ENCODE data around the gene FAM241B. TPM values are rescaled to one million over a fixed set of nuclear protein-coding genes. Genes with fewer than 3 reads are reported as not detected.

The FAM241B gene
- total RNA-seq, 1 experiment from 2014 or later = 18.0 TPM

GRCh38 chr10:69659241-69660038 is 29.4 kb downstream of the FAM241B start (continued):
- no peak for TF ChIP-seq SIN3A (IDR thresholded peaks at IDR 0.05; ENCODE audit: low read depth)

GRCh38 chr10:69660296-69660695 is 30.2 kb downstream of the FAM241B start:
- intact Hi-C loops (cut with micrococcal nuclease) = no loop called here
- no peak overlapping the region for H2AFZ ChIP-seq (ENCODE audit: low read depth, low read length, poor library complexity, severe bottlenecking)
- BruUV-seq (replicated peaks) = no TSS peak
- H3K4me3 ChIP-seq (replicated peaks in 1 of 2; ENCODE audit: low read depth in 1 of 2, low read length in 2 of 2) = no peak overlapping the region
- no peak overlapping the region for H3K27ac ChIP-seq (ENCODE audit: low read depth, low read length)
- RAD21 ChIA-PET (ENCODE audit: low non-redundant PET in 1 of 2, low total read pairs in 2 of 2, uncharacterized antibody in 2 of 2, unreplicated experiment in 2 of 2) = no interaction called here
- ATAC-seq = no peak
- peaks cover 4% of the 10 kb centered on the region; the same call in 1 of the 2 replicates for H3K27me3 ChIP-seq (ENCODE audit: insufficient read depth, low read length)
- no peaks in the 10 kb centered on the region for H4K20me1 ChIP-seq (ENCODE audit: insufficient read depth)
- CTCF ChIA-PET = interaction anchor here (1.8 kb wide), 1 partner anchor 15 kb away, joined by 5 read pairs; no protein-coding TSS in a partner anchor
- no peak for TF ChIP-seq ZNF274 (IDR thresholded peaks at IDR 0.05; ENCODE audit: low read depth, low read length)
- no peak for TF ChIP-seq EGR1 (IDR thresholded peaks at IDR 0.05; ENCODE audit: low read depth)
- no peak for TF ChIP-seq SP1 (IDR thresholded peaks at IDR 0.05; ENCODE audit: low read depth)
- no peaks in the 10 kb centered on the region for H3K4me1 ChIP-seq (ENCODE audit: control insufficient read depth in 1 of 2, insufficient read depth in 2 of 2, low read length in 2 of 2)
- H3K79me2 ChIP-seq (ENCODE audit: insufficient read depth, low read length) = no peaks in the 10 kb centered on the region
- POLR2A ChIA-PET = no interaction called here
- no peak overlapping the region for H3K4me2 ChIP-seq (ENCODE audit: low read length)
- H3K36me3 ChIP-seq (ENCODE audit: control insufficient read depth in 1 of 2, insufficient read depth in 2 of 2, low read length in 2 of 2) = no peaks in the 10 kb centered on the region
- no peak for DNase-seq (ENCODE audit: low read depth, low spot score)
- no peaks in the 10 kb centered on the region for H3K9me2 ChIP-seq (ENCODE audit: insufficient read depth)
- no peaks in the 10 kb centered on the region for H3K9me3 ChIP-seq (ENCODE audit: control insufficient read depth in 1 of 2, insufficient read depth in 1 of 2, low read depth in 1 of 2, low read length in 2 of 2)
- no peak overlapping the region for H3K9ac ChIP-seq (ENCODE audit: low read length)

DNA sequence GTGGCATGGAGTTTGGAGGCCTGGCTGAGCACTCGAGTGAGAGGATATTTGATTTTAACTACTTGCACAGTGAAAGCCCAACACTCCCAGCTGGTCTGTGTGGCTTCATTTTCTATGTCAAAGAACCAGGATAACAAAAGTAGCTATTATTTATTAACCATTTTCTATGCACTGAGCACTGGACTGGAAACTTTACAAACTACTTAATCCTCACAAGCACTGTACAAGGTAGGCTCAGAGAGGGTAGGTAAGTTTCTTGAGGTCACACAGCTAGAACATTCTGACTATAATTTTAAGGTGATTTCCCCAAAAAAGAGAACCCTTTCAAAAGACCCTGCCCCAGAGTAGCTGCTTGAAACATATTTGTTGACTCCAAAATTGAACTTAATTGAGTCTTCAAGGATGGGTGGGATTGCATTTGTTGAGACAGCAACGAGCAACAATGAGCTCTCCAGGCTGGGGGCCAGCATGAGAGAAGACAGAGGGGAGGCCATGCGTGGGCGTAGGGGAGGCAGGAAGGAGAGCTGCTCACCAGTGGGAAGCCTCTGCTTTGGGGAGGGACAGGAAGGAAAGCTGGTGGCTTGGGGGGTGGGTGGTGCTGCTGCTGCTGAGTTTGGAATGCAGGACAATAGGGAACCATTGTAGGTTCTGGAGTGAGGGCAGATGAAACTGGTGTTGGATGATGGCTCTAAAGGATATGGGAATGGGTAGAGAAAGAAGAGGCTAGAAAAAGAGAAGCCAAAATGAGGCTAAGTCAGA is 31.5 kb downstream of the FAM241B start:
- POLR2A ChIA-PET = no interaction called here
- TF ChIP-seq TCF7L2 (IDR thresholded peaks at IDR 0.05; ENCODE audit: borderline replicate concordance, extremely low read depth, insufficient read depth, insufficient read length) (no peak), CEBPB (IDR thresholded peaks at IDR 0.05; ENCODE audit: low read depth) (no peak), SP1 (IDR thresholded peaks at IDR 0.05; ENCODE audit: low read depth) (no peak), YY1 (IDR thresholded peaks at IDR 0.05; ENCODE audit: extremely low read depth, insufficient replicate concordance, low read depth, low read length) (no peak), ZFX (IDR thresholded peaks at IDR 0.05) (no peak)
- no peak overlapping the region for H3K9ac ChIP-seq (ENCODE audit: low read length)
- no peak overlapping the region for H3K27ac ChIP-seq (ENCODE audit: low read depth, low read length)
- intact Hi-C loops (cut with micrococcal nuclease) = no loop called here
- H3K27me3 ChIP-seq (ENCODE audit: insufficient read depth, low read length) = peaks cover 4% of the 10 kb centered on the region; the same call in 1 of the 2 replicates
- H3K9me2 ChIP-seq (ENCODE audit: insufficient read depth) = no peaks in the 10 kb centered on the region
- H3K4me3 ChIP-seq (replicated peaks in 1 of 2; ENCODE audit: low read depth in 1 of 2, low read length in 2 of 2) = no peak overlapping the region
- BruUV-seq (replicated peaks) = no TSS peak
- no peaks in the 10 kb centered on the region for H3K4me1 ChIP-seq (ENCODE audit: control insufficient read depth in 1 of 2, insufficient read depth in 2 of 2, low read length in 2 of 2)
- ATAC-seq = no peak
- no peak overlapping the region for H2AFZ ChIP-seq (ENCODE audit: low read depth, low read length, poor library complexity, severe bottlenecking)
- H3K4me2 ChIP-seq (ENCODE audit: low read length) = no peak overlapping the region
- no peaks in the 10 kb centered on the region for H3K79me2 ChIP-seq (ENCODE audit: insufficient read depth, low read length)
- no peaks in the 10 kb centered on the region for H4K20me1 ChIP-seq (ENCODE audit: insufficient read depth)
- no peaks in the 10 kb centered on the region for H3K36me3 ChIP-seq (ENCODE audit: control insufficient read depth in 1 of 2, insufficient read depth in 2 of 2, low read length in 2 of 2)
- H3K9me3 ChIP-seq (ENCODE audit: control insufficient read depth in 1 of 2, insufficient read depth in 1 of 2, low read depth in 1 of 2, low read length in 2 of 2) = no peaks in the 10 kb centered on the region
- RAD21 ChIA-PET (ENCODE audit: low non-redundant PET in 1 of 2, low total read pairs in 2 of 2, uncharacterized antibody in 2 of 2, unreplicated experiment in 2 of 2) = interaction anchor here in 1 of 2 experiments (0.8 kb wide), 1 partner anchor 39 kb away, joined by 3 read pairs; no protein-coding TSS in a partner anchor
- no peak for DNase-seq (ENCODE audit: low read depth, low spot score)
- CTCF ChIA-PET = interaction anchor here (1.8 kb wide), 1 partner anchor 17 kb away, joined by 5 read pairs; no protein-coding TSS in a partner anchor

All from HCT116 (cell line).